MV-4-11 (cell line): ENCODE data around the gene TTC27.
"Not testable (repeated sequence)": the region's sequence is repeated elsewhere in the genome, so short reads cannot be mapped to it uniquely, and the experiment has no call there.

ENCODE experiments used
- DNase-seq: peaks from one replicate; lab custom pipeline; 2025; lab: John Stamatoyannopoulos, UW

Gene TTC27

DNA sequence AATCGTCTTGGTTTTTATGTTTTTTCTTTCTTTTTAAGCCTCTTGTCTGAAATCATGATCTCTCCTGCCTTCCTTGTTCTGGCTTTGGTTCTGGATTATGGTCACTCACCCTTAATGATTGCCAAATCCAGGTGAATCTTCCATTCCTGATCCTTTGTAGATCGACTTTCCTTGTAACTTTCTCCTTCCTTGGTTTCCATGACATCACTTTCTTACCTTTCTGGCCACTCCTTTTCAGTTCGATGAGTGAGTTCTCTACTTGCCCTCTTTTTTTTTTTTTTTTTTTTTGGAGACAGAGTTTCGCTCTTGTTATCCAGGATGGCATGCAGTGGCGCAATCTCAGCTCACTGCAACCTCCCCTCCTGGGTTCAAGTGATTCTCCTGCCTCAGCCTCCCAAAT lies 179.8 kb downstream of the TTC27 start:
- DNase-seq = no peak

GRCh38 chr2:32810909-32811495 lies 183.2 kb downstream of the TTC27 start:
- no peak for DNase-seq

- no peak for DNase-seq
These were observed 183.8 kb downstream of the TTC27 start for GRCh38 chr2:32811696-32812095.

- no peak for DNase-seq
These were observed 184.5 kb downstream of the TTC27 start for GRCh38 chr2:32812316-32812715.

DNA sequence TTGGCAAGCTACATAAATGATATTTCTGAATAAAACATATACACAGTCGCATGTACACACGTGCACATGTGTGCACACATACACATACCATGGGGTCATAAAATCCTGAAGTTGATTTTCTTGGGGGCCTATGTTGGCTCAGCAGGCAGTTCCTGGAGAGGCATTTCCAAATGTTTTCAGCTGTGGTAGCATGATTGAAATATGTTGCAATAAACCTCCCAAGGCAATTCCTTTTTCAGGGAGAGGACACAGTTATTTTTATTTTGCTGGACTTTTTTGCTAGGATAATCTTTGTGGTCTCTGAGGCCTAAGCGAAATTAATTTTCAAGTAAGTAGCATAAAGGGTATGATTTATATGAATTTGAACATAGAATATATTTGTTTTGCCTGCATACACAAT lies 192.2 kb downstream of the TTC27 start:
- DNase-seq = no peak

DNA sequence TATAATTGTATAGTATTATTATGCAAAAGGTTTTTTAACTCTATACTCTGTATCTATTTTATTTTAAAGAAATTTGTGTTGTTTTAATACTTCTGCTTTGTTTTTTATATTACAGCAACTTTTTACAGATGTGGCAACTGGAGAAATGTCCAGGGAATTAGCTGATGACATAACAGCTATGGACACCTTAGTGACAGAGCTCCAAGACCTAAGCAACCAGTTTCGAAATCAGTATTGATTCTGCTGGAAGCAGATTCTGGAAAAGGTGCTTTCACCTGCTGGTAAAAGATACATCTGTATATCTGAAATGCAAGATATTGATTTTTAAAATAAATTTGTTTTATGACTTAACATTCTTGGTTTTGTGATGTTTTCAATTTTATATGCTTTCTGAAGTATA lies 192.9 kb downstream of the TTC27 start:
- no peak for DNase-seq

GRCh38 chr2:32824070-32824809 lies 196.4 kb downstream of the TTC27 start:
- no peak for DNase-seq

- DNase-seq = no peak
These were observed 197.5 kb downstream of the TTC27 start for GRCh38 chr2:32825291-32825712.

- DNase-seq = no peak
These were observed 202.3 kb downstream of the TTC27 start for GRCh38 chr2:32830196-32830595.

DNA sequence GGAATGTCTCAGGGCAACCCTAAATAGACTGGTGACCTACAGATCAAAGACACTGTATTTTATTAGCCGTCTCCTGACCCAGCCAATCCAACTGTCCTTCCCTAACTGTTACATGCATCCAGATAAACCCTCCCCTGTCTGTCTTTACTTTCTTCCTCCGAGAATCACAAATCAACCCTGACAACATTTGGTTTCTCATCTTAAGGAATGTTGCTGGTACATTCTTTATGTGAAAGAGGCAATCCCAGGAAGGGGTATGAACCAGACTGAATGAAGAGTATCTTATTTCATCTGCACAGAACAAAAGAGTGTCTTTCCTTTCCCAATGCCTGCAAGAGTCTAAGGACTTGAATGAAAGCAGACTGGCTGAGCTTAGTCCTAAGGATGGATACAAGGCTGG lies 205.0 kb downstream of the TTC27 start:
- DNase-seq = no peak

DNA sequence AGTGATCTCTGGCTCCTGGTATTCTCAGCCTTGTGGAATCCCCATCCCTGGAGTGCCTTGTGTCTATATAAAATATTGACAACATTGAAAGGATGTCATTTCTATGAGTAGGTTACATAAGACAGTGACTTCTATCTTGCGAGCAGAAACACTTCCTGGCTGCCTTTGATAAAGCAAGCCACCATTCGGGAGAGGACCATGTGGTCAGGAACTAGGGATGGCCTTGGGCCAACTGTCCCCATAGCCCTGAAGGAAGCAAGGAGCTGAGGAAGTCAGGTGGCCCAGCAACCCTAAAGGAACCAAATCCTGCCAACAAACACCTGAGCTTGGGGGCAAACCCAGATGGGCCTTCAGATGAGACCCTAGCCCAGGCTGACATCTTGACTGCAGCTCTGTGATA lies 205.9 kb downstream of the TTC27 start:
- DNase-seq = no peak

- DNase-seq = peak; percentile 32
These were observed 207.3 kb downstream of the TTC27 start for GRCh38 chr2:32835148-32835547.

DNA sequence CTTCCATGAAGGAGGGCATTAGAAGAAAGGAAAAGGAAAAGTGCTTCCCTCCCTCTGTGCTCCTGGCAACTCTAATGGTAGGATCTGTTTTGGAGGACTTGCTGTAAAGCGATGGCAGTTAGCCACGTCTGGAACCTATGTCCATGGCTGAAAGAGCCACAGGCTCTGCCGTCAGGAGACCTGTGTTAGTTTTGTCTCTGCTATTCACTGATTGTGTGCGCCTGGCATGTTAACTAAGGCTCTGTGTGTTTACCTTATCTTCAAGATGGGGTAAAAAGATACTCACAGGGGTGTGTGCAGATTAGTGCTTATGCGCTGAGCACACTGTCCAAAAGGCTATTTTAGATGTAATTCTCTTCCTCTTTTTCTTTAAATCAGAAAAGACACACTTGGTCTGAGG lies 209.1 kb downstream of the TTC27 start:
- no peak for DNase-seq

DNA sequence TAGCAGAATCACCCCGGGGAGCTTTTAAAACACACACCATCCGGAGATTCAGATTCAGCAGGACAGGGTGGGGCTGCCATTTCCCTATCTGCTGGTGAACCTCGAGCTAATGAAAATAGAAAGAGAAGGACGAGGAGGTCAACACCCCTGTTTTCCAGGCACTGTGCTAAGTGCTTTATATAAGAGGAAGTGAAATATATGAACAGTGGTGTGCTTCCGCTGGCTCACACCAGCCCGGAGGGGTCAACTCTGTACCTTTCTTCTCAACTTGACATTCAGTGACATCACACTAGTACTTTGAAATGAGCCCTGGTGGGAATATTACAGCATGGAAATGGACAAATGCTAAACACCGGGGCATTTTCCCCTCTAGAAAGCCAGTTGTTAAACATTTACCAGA lies 210.6 kb downstream of the TTC27 start:
- DNase-seq = peak; percentile 81

DNA sequence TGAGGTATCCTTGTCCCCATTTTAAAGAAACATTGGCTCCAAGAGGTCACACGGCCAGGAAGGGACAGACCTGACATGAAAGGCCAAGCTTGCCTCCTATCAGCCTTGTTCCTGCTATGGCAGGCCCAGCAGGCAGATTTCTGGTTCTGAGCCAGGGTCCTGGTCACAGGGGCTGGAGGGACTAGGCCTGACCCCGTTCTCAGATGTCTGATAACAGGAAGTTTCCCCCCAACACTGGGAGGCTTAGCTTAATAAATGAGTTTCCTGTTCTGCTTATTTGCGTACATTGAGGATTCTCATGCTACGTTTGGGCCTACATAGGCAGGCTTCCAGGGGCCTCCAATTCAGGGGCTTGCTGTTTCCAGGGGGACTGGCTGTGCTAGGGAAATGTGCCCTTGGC lies 211.1 kb downstream of the TTC27 start:
- peak; percentile 9 for DNase-seq

- DNase-seq = no peak
These were observed 214.4 kb downstream of the TTC27 start for GRCh38 chr2:32841931-32842898.

DNA sequence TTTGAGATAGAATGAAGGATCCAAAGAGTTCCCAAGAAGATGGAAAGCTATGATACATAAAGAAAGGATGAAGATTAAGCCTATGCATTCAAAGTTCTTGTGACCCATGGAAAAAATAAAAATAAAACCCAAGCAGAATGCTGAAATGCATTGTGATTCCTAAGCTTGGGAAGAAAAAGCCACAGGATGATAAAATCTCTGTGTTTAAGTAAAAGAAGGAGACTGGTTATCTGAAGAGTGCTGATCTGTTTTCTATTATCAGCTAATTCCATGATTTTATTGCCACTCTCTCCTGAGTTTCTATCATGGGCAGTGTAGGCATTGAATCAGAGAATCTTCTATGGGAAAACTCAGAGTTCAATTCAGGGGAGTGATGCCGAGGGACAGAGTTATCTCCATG lies 215.8 kb downstream of the TTC27 start:
- no peak for DNase-seq

- no peak for DNase-seq
These were observed 216.4 kb downstream of the TTC27 start for GRCh38 chr2:32844253-32844652.

GRCh38 chr2:32846274-32846673 lies 218.4 kb downstream of the TTC27 start:
- not testable (repeated sequence) for DNase-seq

GRCh38 chr2:32847734-32848133 lies 219.9 kb downstream of the TTC27 start:
- DNase-seq = no peak

GRCh38 chr2:32849456-32850194 lies 221.8 kb downstream of the TTC27 start:
- DNase-seq = no peak
